ENCODE measurements around the gene ABCA12.

DNA sequence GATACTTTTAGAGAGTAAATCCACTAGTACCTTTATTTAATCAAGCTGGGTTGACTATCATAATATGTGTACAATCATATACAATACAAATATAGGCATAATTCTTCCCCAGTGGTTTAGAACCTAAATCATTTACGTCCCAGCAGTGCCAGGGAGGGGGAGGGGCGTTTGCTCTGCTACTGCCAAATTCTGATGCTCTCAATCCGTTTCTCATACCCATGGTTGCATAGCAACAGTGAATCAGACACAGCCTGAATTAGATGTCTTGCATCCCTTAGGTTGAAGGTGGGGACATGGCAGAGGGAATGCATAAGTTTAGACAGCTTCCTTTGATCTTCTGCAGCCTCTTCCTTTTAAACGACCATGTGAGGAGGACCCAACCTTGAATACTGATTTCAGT, 135.4 kb downstream of the ABCA12 start:
- no peak for TF ChIP-seq EZH2phosphoT487 (IDR thresholded peaks at IDR 0.05; ENCODE audit: borderline replicate concordance)
- TF ChIP-seq SP1 (IDR thresholded peaks at IDR 0.05; ENCODE audit: low read depth), result no peak
- TF ChIP-seq, protein P1, sequence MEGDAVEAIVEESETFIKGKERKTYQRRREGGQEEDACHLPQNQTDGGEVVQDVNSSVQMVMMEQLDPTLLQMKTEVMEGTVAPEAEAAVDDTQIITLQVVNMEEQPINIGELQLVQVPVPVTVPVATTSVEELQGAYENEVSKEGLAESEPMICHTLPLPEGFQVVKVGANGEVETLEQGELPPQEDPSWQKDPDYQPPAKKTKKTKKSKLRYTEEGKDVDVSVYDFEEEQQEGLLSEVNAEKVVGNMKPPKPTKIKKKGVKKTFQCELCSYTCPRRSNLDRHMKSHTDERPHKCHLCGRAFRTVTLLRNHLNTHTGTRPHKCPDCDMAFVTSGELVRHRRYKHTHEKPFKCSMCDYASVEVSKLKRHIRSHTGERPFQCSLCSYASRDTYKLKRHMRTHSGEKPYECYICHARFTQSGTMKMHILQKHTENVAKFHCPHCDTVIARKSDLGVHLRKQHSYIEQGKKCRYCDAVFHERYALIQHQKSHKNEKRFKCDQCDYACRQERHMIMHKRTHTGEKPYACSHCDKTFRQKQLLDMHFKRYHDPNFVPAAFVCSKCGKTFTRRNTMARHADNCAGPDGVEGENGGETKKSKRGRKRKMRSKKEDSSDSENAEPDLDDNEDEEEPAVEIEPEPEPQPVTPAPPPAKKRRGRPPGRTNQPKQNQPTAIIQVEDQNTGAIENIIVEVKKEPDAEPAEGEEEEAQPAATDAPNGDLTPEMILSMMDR (IDR thresholded peaks at IDR 0.05 in 2 of 3, conservative IDR thresholded peaks at IDR 0.05 in 1 of 3; ENCODE audit: borderline replicate concordance in 1 of 3, insufficient read depth in 1 of 3, low read depth in 2 of 3, low read length in 2 of 3), result no peak
- TF ChIP-seq CEBPB (IDR thresholded peaks at IDR 0.05; ENCODE audit: low read depth), result no peak
- TF ChIP-seq POLR2A (IDR thresholded peaks at IDR 0.05; ENCODE audit: borderline replicate concordance, extremely low read depth, insufficient read depth, insufficient read length), result no peak
- no peak for TF ChIP-seq POLR2AphosphoS5 (IDR thresholded peaks at IDR 0.05; ENCODE audit: low read depth, low read length)
- TF ChIP-seq, protein P2, sequence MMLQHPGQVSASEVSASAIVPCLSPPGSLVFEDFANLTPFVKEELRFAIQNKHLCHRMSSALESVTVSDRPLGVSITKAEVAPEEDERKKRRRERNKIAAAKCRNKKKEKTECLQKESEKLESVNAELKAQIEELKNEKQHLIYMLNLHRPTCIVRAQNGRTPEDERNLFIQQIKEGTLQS (IDR thresholded peaks at IDR 0.05), result no peak

Measured in HCT116 (cell line).